MM.1S (cell line): Measurements from ENCODE around the gene WASL.

Experiments
- DNase-seq: peaks from one replicate; pipeline ENCODE4 v3.0.0-alpha.2; 2015
- H2AFZ ChIP-seq: fragments of 300-600 bp; sonication (generic); 2 replicates; pipeline ENCODE4 v1.6.0; 2016; ENCODE audit warnings: antibody characterized with exemption, low read length
- H3F3A ChIP-seq: fragments of 300-600 bp; sonication (generic); 2 replicates; pipeline ENCODE4 v1.6.1; 2016; ENCODE audit warnings: mild to moderate bottlenecking, antibody characterized with exemption, low read length, moderate library complexity, mixed read lengths; ENCODE audit not compliant: insufficient read depth
- H3K27ac ChIP-seq: fragments of 300-600 bp; sonication (generic); 2 replicates; pipeline ENCODE4 v1.5.1; 2016; ENCODE audit warnings: mild to moderate bottlenecking, low read length
- H3K27me3 ChIP-seq: fragments of 300-600 bp; sonication (generic); replicated peaks from 2 replicates; pipeline ENCODE4 v1.6.0; 2016; ENCODE audit warnings: low read length; ENCODE audit not compliant: insufficient read depth
- H3K36me3 ChIP-seq: fragments of 300-600 bp; sonication (generic); replicated peaks from 2 replicates; pipeline ENCODE4 v1.6.1; 2016; ENCODE audit warnings: mild to moderate bottlenecking, low read length, mixed read lengths; ENCODE audit not compliant: insufficient read depth
- H3K4me1 ChIP-seq: fragments of 300-600 bp; sonication (generic); 2 replicates; pipeline ENCODE4 v1.6.1; 2016; ENCODE audit warnings: low read length, mixed read lengths
- H3K4me2 ChIP-seq: fragments of 300-600 bp; sonication (generic); 2 replicates; pipeline ENCODE4 v1.6.0; 2016; ENCODE audit warnings: low read depth, low read length
- H3K4me3 ChIP-seq: fragments of 300-600 bp; sonication (generic); 2 replicates; pipeline ENCODE4 v1.5.1; 2016; ENCODE audit warnings: low read length, mixed read lengths
- H3K79me2 ChIP-seq: fragments of 300-600 bp; sonication (generic); 2 replicates; pipeline ENCODE4 v1.6.1; 2016; ENCODE audit warnings: mixed run types, low read length, mixed read lengths
- H3K9ac ChIP-seq: fragments of 300-600 bp; sonication (generic); 2 replicates; pipeline ENCODE4 v1.6.1; 2016; ENCODE audit warnings: low read length, mixed read lengths
- H3K9me2 ChIP-seq: fragments of 300-600 bp; sonication (generic); replicated peaks from 2 replicates; pipeline ENCODE4 v1.6.1; 2016; ENCODE audit warnings: mild to moderate bottlenecking, low read length, mixed read lengths; ENCODE audit not compliant: insufficient read depth
- H3K9me3 ChIP-seq: fragments of 300-600 bp; sonication (generic); replicated peaks from 2 replicates; pipeline ENCODE4 v1.6.1; 2016; ENCODE audit warnings: mild to moderate bottlenecking, low read length, mixed read lengths; ENCODE audit not compliant: insufficient read depth
- H4K20me1 ChIP-seq: fragments of 300-600 bp; sonication (generic); 2 replicates; pipeline ENCODE4 v1.6.1; 2016; ENCODE audit warnings: mild to moderate bottlenecking, low read length, moderate library complexity, mixed read lengths; ENCODE audit not compliant: insufficient read depth
- EZH2 ChIP-seq: fragments of 300-600 bp; sonication (generic); optimal IDR thresholded peaks from 2 replicates; pipeline ENCODE3; 2017; ENCODE audit warnings: low read depth, mild to moderate bottlenecking, antibody characterized with exemption, low read length, mixed read lengths
- EZH2phosphoT487 ChIP-seq: fragments of 300-600 bp; sonication (generic); IDR thresholded peaks from 2 replicates; pipeline ENCODE4 v1.6.1; 2018; ENCODE audit warnings: antibody characterized with exemption, low read length
- TF ChIP-seq, protein P1 (sequence below): fragments of 300-600 bp; sonication (generic); IDR thresholded peaks from 2 replicates; pipeline ENCODE4 v1.5.1; 2016; ENCODE audit warnings: antibody characterized with exemption, low read length, mixed read lengths

The WASL gene

DNA sequence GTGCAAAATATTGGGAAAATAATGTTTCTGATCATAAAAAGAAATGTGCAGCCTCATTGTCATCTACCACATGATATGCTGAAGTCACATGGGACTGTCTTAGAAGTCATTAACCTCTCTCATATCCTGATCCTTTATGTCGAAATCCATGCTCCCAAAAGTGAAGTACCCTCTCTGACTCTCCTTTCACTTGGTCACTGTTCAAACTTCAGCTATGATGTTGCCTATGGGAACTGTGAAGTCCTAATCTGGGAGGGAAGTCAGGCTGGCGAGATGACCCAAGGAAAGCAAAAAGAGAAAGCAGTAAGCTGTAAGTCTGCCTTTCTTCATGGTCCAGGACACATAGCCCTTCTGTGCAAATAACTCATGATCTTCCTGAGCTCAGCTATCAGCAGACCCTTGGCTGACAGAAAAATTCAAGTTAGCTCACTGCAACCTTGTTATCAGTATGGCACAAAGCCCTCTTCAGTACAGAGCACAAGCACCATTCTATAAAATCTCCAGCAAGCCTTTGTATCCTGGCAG lies 29.5 kb downstream of the WASL start:
- H4K20me1 ChIP-seq = peaks cover 22% of the 10 kb centered on the region; the same call in 1 of the 2 replicates
- H3K79me2 ChIP-seq = peaks cover 94% of the 10 kb centered on the region
- TF ChIP-seq EZH2phosphoT487 (no peak), EZH2 (no peak)
- TF ChIP-seq, protein P1, sequence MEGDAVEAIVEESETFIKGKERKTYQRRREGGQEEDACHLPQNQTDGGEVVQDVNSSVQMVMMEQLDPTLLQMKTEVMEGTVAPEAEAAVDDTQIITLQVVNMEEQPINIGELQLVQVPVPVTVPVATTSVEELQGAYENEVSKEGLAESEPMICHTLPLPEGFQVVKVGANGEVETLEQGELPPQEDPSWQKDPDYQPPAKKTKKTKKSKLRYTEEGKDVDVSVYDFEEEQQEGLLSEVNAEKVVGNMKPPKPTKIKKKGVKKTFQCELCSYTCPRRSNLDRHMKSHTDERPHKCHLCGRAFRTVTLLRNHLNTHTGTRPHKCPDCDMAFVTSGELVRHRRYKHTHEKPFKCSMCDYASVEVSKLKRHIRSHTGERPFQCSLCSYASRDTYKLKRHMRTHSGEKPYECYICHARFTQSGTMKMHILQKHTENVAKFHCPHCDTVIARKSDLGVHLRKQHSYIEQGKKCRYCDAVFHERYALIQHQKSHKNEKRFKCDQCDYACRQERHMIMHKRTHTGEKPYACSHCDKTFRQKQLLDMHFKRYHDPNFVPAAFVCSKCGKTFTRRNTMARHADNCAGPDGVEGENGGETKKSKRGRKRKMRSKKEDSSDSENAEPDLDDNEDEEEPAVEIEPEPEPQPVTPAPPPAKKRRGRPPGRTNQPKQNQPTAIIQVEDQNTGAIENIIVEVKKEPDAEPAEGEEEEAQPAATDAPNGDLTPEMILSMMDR = no peak

DNA sequence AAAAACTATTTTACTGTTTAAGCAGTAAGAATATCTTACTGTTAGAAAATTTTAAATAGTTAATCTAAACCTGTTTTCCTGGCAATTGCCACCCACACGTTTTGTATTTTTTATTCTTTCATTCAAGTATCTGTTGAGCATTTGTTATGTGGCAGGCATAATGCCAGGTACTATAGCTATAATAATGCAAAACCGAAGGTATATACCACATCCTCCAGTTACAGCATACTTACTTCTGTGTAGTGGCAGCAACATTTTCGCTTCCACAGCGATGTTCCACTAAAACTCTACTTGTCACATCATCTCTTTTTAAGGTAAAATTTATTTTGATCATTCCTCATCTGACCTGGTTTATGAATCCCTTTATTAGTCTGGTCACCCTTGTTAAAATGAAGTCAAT lies 30.0 kb downstream of the WASL start:
- no peaks in the 10 kb centered on the region for H3K9me2 ChIP-seq
- no peak overlapping the region for H3K4me3 ChIP-seq
- peaks cover 17% of the 10 kb centered on the region; the same call in 1 of the 2 replicates for H4K20me1 ChIP-seq
- no peaks in the 10 kb centered on the region for H3K4me1 ChIP-seq
- DNase-seq = no peak
- H3K4me2 ChIP-seq = no peak overlapping the region
- H3K9ac ChIP-seq = no peak overlapping the region
- no peak overlapping the region for H3K27ac ChIP-seq
- H3K9me3 ChIP-seq = no peaks in the 10 kb centered on the region
- no peaks in the 10 kb centered on the region for H3K36me3 ChIP-seq
- H3K79me2 ChIP-seq = peaks cover 90% of the 10 kb centered on the region
- TF ChIP-seq EZH2phosphoT487 (no peak), EZH2 (no peak)
- TF ChIP-seq, protein P1 = no peak
- H3K27me3 ChIP-seq = no peaks in the 10 kb centered on the region
- H3F3A ChIP-seq = no peaks in the 10 kb centered on the region
- H2AFZ ChIP-seq = no peak overlapping the region

More for the DNA sequence above, 29.5 kb downstream of the WASL start:
- H3K27ac ChIP-seq = no peak overlapping the region
- DNase-seq = no peak
- no peaks in the 10 kb centered on the region for H3K4me1 ChIP-seq
- H3K4me3 ChIP-seq = no peak overlapping the region
- no peak overlapping the region for H3K4me2 ChIP-seq
- H3K27me3 ChIP-seq = no peaks in the 10 kb centered on the region
- H3K36me3 ChIP-seq = no peaks in the 10 kb centered on the region
- no peak overlapping the region for H3K9ac ChIP-seq
- H2AFZ ChIP-seq = no peak overlapping the region
- no peaks in the 10 kb centered on the region for H3F3A ChIP-seq
- H3K9me2 ChIP-seq = no peaks in the 10 kb centered on the region
- H3K9me3 ChIP-seq = no peaks in the 10 kb centered on the region

DNA sequence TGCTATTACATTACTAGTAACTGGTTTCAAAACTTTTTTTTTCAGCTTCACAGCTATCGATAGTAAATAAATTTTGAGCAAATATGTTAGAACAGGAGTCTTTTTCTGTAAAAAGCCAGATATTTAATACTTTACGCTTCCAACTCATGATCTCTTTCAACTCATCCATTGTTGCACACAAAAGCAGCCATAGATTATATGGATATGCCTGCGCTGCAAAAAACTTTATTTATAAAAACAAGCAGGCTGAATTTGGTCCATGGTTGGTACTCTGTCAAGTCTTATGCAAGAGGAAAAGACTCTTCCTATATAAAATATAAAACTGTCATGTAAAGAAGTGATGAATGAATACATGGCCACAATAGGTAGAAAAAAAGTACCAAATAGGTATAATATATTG lies 31.1 kb downstream of the WASL start:
- DNase-seq = no peak
- Histone ChIP-seq H3K9ac (no peak overlapping the region), H3K36me3 (no peaks in the 10 kb centered on the region), H3K9me2 (no peaks in the 10 kb centered on the region), H2AFZ (no peak overlapping the region), H3K27ac (no peak overlapping the region), H3K27me3 (no peaks in the 10 kb centered on the region), H3K4me1 (no peaks in the 10 kb centered on the region), H3K9me3 (no peaks in the 10 kb centered on the region), H4K20me1 (peaks cover 9% of the 10 kb centered on the region; the same call in 1 of the 2 replicates), H3K4me3 (no peak overlapping the region), H3F3A (no peaks in the 10 kb centered on the region), H3K79me2 (peaks cover 87% of the 10 kb centered on the region), H3K4me2 (no peak overlapping the region)
- TF ChIP-seq, protein P1 = no peak
- TF ChIP-seq EZH2 = no peak
- no peak for TF ChIP-seq EZH2phosphoT487
